AML-193 (cell line): Measurements from ENCODE around the gene KRTAP3-1.
"Not testable (repeated sequence)": the region's sequence is repeated elsewhere in the genome, so short reads cannot be mapped to it uniquely, and the experiment has no call there.

Source experiments
- DNase-seq, 2 experiments: peaks; one replicate each; lab custom pipeline; 2025; lab: John Stamatoyannopoulos, UW

Gene KRTAP3-1

GRCh38 chr17:41015454-41015853, 6.5 kb upstream of the KRTAP3-1 start:
- DNase-seq, result no peak

- DNase-seq, result no peak
Measured at GRCh38 chr17:41013606-41014005, 4.7 kb upstream of the KRTAP3-1 start.

- no peak for DNase-seq
Measured at GRCh38 chr17:41013181-41013580, 4.3 kb upstream of the KRTAP3-1 start.

GRCh38 chr17:41012326-41013120, 3.6 kb upstream of the KRTAP3-1 start:
- DNase-seq, result no peak

GRCh38 chr17:41010441-41010840, 1.5 kb upstream of the KRTAP3-1 start:
- no peak for DNase-seq

- no peak for DNase-seq
Measured at GRCh38 chr17:41009936-41010335, 1.0 kb upstream of the KRTAP3-1 start.

- DNase-seq, result no peak
Measured at GRCh38 chr17:41009301-41009760, 403 bp upstream of the KRTAP3-1 start.

GRCh38 chr17:41004397-41004796, 4.5 kb downstream of the KRTAP3-1 start:
- DNase-seq, result no peak

- no peak for DNase-seq
Measured at GRCh38 chr17:41003926-41004325, 5.0 kb downstream of the KRTAP3-1 start.

- DNase-seq, result no peak
Measured at GRCh38 chr17:41002814-41003213, 6.1 kb downstream of the KRTAP3-1 start.

GRCh38 chr17:41001795-41002194, 7.1 kb downstream of the KRTAP3-1 start:
- no peak for DNase-seq

GRCh38 chr17:40999563-40999962, 9.4 kb downstream of the KRTAP3-1 start, which contains the start of gene KRTAP3-2:
Gene KRTAP3-2 (minus strand): TSS chr17:40999906. CDS start chr17:40999853, 53 bp downstream.
- not testable (repeated sequence) for DNase-seq

GRCh38 chr17:40997361-40997760, 11.6 kb downstream of the KRTAP3-1 start:
- no peak for DNase-seq

- no peak for DNase-seq
Measured at GRCh38 chr17:40996829-40997228, 12.1 kb downstream of the KRTAP3-1 start.

- DNase-seq, result no peak
Measured at GRCh38 chr17:40995116-40995515, 13.8 kb downstream of the KRTAP3-1 start.

GRCh38 chr17:40993839-40994238, 15.1 kb downstream of the KRTAP3-1 start, which contains the start of gene KRTAP3-3:
Gene KRTAP3-3 (minus strand): TSS chr17:40994164. CDS start chr17:40994097, 67 bp downstream.
- DNase-seq, result no peak

- no peak for DNase-seq
Measured at GRCh38 chr17:40993084-40993483, 15.8 kb downstream of the KRTAP3-1 start.

- DNase-seq, result no peak
Measured at GRCh38 chr17:40992666-40993065, 16.3 kb downstream of the KRTAP3-1 start.

GRCh38 chr17:40986920-40987319, 22.0 kb downstream of the KRTAP3-1 start:
- DNase-seq, result no peak

- no peak for DNase-seq
Measured at GRCh38 chr17:40984226-40984625, 24.7 kb downstream of the KRTAP3-1 start, which contains the start of gene KRT40. Gene KRT40 (minus strand): TSS chr17:40984326. CDS start chr17:40984273, 53 bp downstream.

- no peak for DNase-seq
Measured at GRCh38 chr17:40981115-40981514, 27.8 kb downstream of the KRTAP3-1 start.

- no peak for DNase-seq
Measured at GRCh38 chr17:40980596-40980995, 28.3 kb downstream of the KRTAP3-1 start.

- DNase-seq, result no peak
Measured at GRCh38 chr17:40980117-40980516, 28.8 kb downstream of the KRTAP3-1 start.
